ENCODE results near the gene WWOX.

DNA sequence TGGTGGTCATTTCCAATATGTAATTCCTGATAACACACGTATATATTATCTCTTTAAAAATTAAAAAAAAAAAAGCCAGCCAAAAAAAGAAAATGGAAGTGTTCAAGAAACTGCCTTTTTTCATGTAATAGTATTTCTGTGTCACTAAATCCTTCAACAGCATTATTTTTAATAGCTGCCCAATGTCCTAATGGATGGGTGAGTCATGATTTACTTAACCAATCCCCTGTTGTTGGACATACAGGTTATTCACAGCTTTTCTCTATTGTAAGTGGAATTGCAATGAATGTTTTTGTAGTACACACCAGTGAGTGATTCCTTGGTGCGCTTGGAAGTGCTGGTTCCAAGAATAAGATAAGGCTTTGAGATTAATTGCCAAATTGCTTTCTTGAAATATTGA, 124.9 kb downstream of the WWOX start:
- TF ChIP-seq, protein P1, sequence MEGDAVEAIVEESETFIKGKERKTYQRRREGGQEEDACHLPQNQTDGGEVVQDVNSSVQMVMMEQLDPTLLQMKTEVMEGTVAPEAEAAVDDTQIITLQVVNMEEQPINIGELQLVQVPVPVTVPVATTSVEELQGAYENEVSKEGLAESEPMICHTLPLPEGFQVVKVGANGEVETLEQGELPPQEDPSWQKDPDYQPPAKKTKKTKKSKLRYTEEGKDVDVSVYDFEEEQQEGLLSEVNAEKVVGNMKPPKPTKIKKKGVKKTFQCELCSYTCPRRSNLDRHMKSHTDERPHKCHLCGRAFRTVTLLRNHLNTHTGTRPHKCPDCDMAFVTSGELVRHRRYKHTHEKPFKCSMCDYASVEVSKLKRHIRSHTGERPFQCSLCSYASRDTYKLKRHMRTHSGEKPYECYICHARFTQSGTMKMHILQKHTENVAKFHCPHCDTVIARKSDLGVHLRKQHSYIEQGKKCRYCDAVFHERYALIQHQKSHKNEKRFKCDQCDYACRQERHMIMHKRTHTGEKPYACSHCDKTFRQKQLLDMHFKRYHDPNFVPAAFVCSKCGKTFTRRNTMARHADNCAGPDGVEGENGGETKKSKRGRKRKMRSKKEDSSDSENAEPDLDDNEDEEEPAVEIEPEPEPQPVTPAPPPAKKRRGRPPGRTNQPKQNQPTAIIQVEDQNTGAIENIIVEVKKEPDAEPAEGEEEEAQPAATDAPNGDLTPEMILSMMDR (conservative IDR thresholded peaks at IDR 0.05; ENCODE audit: low read depth, low read length): no peak
- no peak for TF ChIP-seq EZH2 (IDR thresholded peaks at IDR 0.05; ENCODE audit: low read length, unreplicated experiment)
